ENCODE measurements around the gene VIPAS39. TPM values are rescaled to one million over a fixed set of nuclear protein-coding genes. Genes with fewer than 3 reads are reported as not detected.
"Not testable (repeated sequence)": the region's sequence is repeated elsewhere in the genome, so short reads cannot be mapped to it uniquely, and the experiment has no call there.

VIPAS39 gene
- total RNA-seq, 1 experiment from 2014 or later, result 14.3 TPM

- no peak overlapping the region for H3K27ac ChIP-seq
- H3K4me1 ChIP-seq (replicated peaks), result peaks cover 12% of the 10 kb centered on the region
- no peaks in the 10 kb centered on the region for H3K27me3 ChIP-seq (replicated peaks)
- DNase-seq (ENCODE audit: low read depth in 1 of 2, low spot score in 2 of 2), result no peak
- peaks cover 31% of the 10 kb centered on the region for H3K36me3 ChIP-seq
- peak overlapping the region; percentile 72 for H3K4me3 ChIP-seq
- H3K9me3 ChIP-seq (replicated peaks), result no peaks in the 10 kb centered on the region
Measured at GRCh38 chr14:77457115-77457521, 283 bp downstream of the VIPAS39 start.

GRCh38 chr14:77455966-77456640 is 1.3 kb downstream of the VIPAS39 start:
- Histone ChIP-seq H3K36me3 (peaks cover 21% of the 10 kb centered on the region), H3K4me1 (replicated peaks) (peaks cover 12% of the 10 kb centered on the region), H3K27me3 (replicated peaks) (no peaks in the 10 kb centered on the region), H3K9me3 (replicated peaks) (no peaks in the 10 kb centered on the region), H3K27ac (no peak overlapping the region), H3K4me3 (peak overlapping the region; percentile 72; the same call in 1 of the 2 replicates)
- no peak for DNase-seq (ENCODE audit: low read depth in 1 of 2, low spot score in 2 of 2)

GRCh38 chr14:77442196-77442595 is 15.2 kb downstream of the VIPAS39 start:
- Histone ChIP-seq H3K36me3 (peaks cover 26% of the 10 kb centered on the region), H3K27me3 (replicated peaks) (no peaks in the 10 kb centered on the region), H3K27ac (no peak overlapping the region), H3K4me3 (no peak overlapping the region), H3K4me1 (replicated peaks) (no peaks in the 10 kb centered on the region), H3K9me3 (replicated peaks) (no peaks in the 10 kb centered on the region)
- DNase-seq (ENCODE audit: low read depth in 1 of 2, low spot score in 2 of 2), result no peak

- no peak overlapping the region for H3K27ac ChIP-seq
- H3K36me3 ChIP-seq, result peaks cover 26% of the 10 kb centered on the region
- no peaks in the 10 kb centered on the region for H3K4me1 ChIP-seq (replicated peaks)
- H3K27me3 ChIP-seq (replicated peaks), result no peaks in the 10 kb centered on the region
- no peaks in the 10 kb centered on the region for H3K9me3 ChIP-seq (replicated peaks)
- no peak for DNase-seq (ENCODE audit: low read depth in 1 of 2, low spot score in 2 of 2)
- H3K4me3 ChIP-seq, result no peak overlapping the region
Measured at GRCh38 chr14:77439861-77440260, 17.5 kb downstream of the VIPAS39 start.

GRCh38 chr14:77438596-77438995 is 18.8 kb downstream of the VIPAS39 start:
- H3K36me3 ChIP-seq, result peaks cover 26% of the 10 kb centered on the region
- no peaks in the 10 kb centered on the region for H3K4me1 ChIP-seq (replicated peaks)
- no peaks in the 10 kb centered on the region for H3K27me3 ChIP-seq (replicated peaks)
- H3K27ac ChIP-seq, result no peak overlapping the region
- no peak overlapping the region for H3K4me3 ChIP-seq
- DNase-seq (ENCODE audit: low read depth in 1 of 2, low spot score in 2 of 2), result no peak
- no peaks in the 10 kb centered on the region for H3K9me3 ChIP-seq (replicated peaks)

GRCh38 chr14:77436042-77436441 is 21.4 kb downstream of the VIPAS39 start:
- Histone ChIP-seq H3K9me3 (replicated peaks) (no peaks in the 10 kb centered on the region), H3K36me3 (peaks cover 13% of the 10 kb centered on the region), H3K27me3 (replicated peaks) (no peaks in the 10 kb centered on the region), H3K4me1 (replicated peaks) (no peaks in the 10 kb centered on the region), H3K4me3 (no peak overlapping the region), H3K27ac (no peak overlapping the region)
- DNase-seq (ENCODE audit: low read depth in 1 of 2, low spot score in 2 of 2), result no peak

- Histone ChIP-seq H3K27ac (no peak overlapping the region), H3K9me3 (replicated peaks) (no peaks in the 10 kb centered on the region), H3K4me3 (no peak overlapping the region), H3K36me3 (peaks cover 32% of the 10 kb centered on the region), H3K27me3 (replicated peaks) (no peaks in the 10 kb centered on the region), H3K4me1 (replicated peaks) (no peaks in the 10 kb centered on the region)
- DNase-seq (ENCODE audit: low read depth in 1 of 2, low spot score in 2 of 2), result no peak
Measured at GRCh38 chr14:77426396-77426795, 31.0 kb downstream of the VIPAS39 start.

GRCh38 chr14:77424862-77425261 is 32.5 kb downstream of the VIPAS39 start:
- H3K4me1 ChIP-seq (replicated peaks), result no peaks in the 10 kb centered on the region
- peaks cover 32% of the 10 kb centered on the region for H3K36me3 ChIP-seq
- H3K27me3 ChIP-seq (replicated peaks), result no peaks in the 10 kb centered on the region
- no peak overlapping the region for H3K27ac ChIP-seq
- no peak for DNase-seq (ENCODE audit: low read depth in 1 of 2, low spot score in 2 of 2)
- H3K4me3 ChIP-seq, result no peak overlapping the region
- no peaks in the 10 kb centered on the region for H3K9me3 ChIP-seq (replicated peaks)

- H3K27me3 ChIP-seq (replicated peaks), result no peaks in the 10 kb centered on the region
- no peaks in the 10 kb centered on the region for H3K4me1 ChIP-seq (replicated peaks)
- H3K27ac ChIP-seq, result no peak within 1 kb of the TSS
- no peaks in the 10 kb centered on the region for H3K9me3 ChIP-seq (replicated peaks)
- DNase-seq (ENCODE audit: low read depth in 1 of 2, low spot score in 2 of 2), result no peak
- no peak within 1 kb of the TSS for H3K4me3 ChIP-seq
- peaks cover 23% of the 10 kb centered on the region for H3K36me3 ChIP-seq
Measured at GRCh38 chr14:77423423-77423822, 34.0 kb downstream of the VIPAS39 start, which contains the start of gene NOXRED1. TSS of gene NOXRED1 (minus strand) at chr14:77423523. CDS start at chr14:77422889, 634 bp downstream.

- H3K9me3 ChIP-seq (replicated peaks), result no peaks in the 10 kb centered on the region
- DNase-seq (ENCODE audit: low read depth in 1 of 2, low spot score in 2 of 2), result no peak
Measured at GRCh38 chr14:77421201-77421600, 36.2 kb downstream of the VIPAS39 start.

GRCh38 chr14:77416836-77417235 is 40.6 kb downstream of the VIPAS39 start:
- Histone ChIP-seq H3K36me3 (no peaks in the 10 kb centered on the region), H3K27me3 (replicated peaks) (no peaks in the 10 kb centered on the region), H3K4me1 (replicated peaks) (no peaks in the 10 kb centered on the region), H3K27ac (no peak overlapping the region), H3K4me3 (no peak overlapping the region), H3K9me3 (replicated peaks) (no peaks in the 10 kb centered on the region)
- DNase-seq (ENCODE audit: low read depth in 1 of 2, low spot score in 2 of 2), result no peak

More at GRCh38 chr14:77421201-77421600, 36.2 kb downstream of the VIPAS39 start:
- H3K27me3 ChIP-seq (replicated peaks), result no peaks in the 10 kb centered on the region
- no peak overlapping the region for H3K27ac ChIP-seq
- H3K4me1 ChIP-seq (replicated peaks), result no peaks in the 10 kb centered on the region
- H3K36me3 ChIP-seq, result peaks cover 8% of the 10 kb centered on the region; the same call in 1 of the 2 replicates
- H3K4me3 ChIP-seq, result no peak overlapping the region

GRCh38 chr14:77416098-77416497 is 41.3 kb downstream of the VIPAS39 start:
- H3K4me3 ChIP-seq; H3K4me1 ChIP-seq (replicated peaks); H3K27me3 ChIP-seq (replicated peaks); H3K9me3 ChIP-seq (replicated peaks); H3K36me3 ChIP-seq; H3K27ac ChIP-seq; DNase-seq (ENCODE audit: low read depth in 1 of 2, low spot score in 2 of 2): not testable (repeated sequence)

GRCh38 chr14:77415403-77416030 is 41.9 kb downstream of the VIPAS39 start:
- not testable (repeated sequence) for H3K36me3 ChIP-seq; H3K4me3 ChIP-seq; H3K4me1 ChIP-seq (replicated peaks); DNase-seq (ENCODE audit: low read depth in 1 of 2, low spot score in 2 of 2); H3K9me3 ChIP-seq (replicated peaks); H3K27ac ChIP-seq; H3K27me3 ChIP-seq (replicated peaks)

- Histone ChIP-seq H3K27ac (no peak overlapping the region), H3K9me3 (replicated peaks) (no peaks in the 10 kb centered on the region), H3K27me3 (replicated peaks) (no peaks in the 10 kb centered on the region), H3K36me3 (no peaks in the 10 kb centered on the region), H3K4me1 (replicated peaks) (no peaks in the 10 kb centered on the region), H3K4me3 (no peak overlapping the region)
- no peak for DNase-seq (ENCODE audit: low read depth in 1 of 2, low spot score in 2 of 2)
Measured at GRCh38 chr14:77409131-77409533, 48.3 kb downstream of the VIPAS39 start.

Measured in SJSA1 (cell line).